Mammary epithelial cell (primary cell): ENCODE measurements around the gene FILIP1L.

Experiments
- CTCF ChIP-seq, 2 donors: IDR thresholded peaks in 1 of 2; conservative IDR thresholded peaks in 1 of 2; 2 replicates each; pipeline ENCODE4 v1.5.1; 2011 to 2012; ENCODE audit warnings: inconsistent platforms in 2 of 2, low read length in 2 of 2, mild to moderate bottlenecking in 2 of 2, control low read depth in 1 of 2, low read depth in 1 of 2; ENCODE audit not compliant: insufficient read depth in 1 of 2; ENCODE audit errors: extremely low read depth in 1 of 2
- EZH2 ChIP-seq: IDR thresholded peaks from 2 replicates; pipeline ENCODE4 v1.6.1; 2012; ENCODE audit warnings: low read length, inconsistent platforms, borderline replicate concordance

GRCh38 chr3:100113723-100114412, 433 bp downstream of the FILIP1L start:
- TF ChIP-seq CTCF (conservative IDR thresholded peaks at IDR 0.05 in 1 of 2, IDR thresholded peaks at IDR 0.05 in 1 of 2; ENCODE audit: extremely low read depth in 1 of 2, insufficient read depth in 1 of 2, low read depth in 1 of 2, low read length in 2 of 2) = no peak
- no peak for TF ChIP-seq EZH2
